ENCODE measurements around the gene BPI. TPM values are rescaled to one million over a fixed set of nuclear protein-coding genes. Genes with fewer than 3 reads are reported as not detected.
"Not testable (repeated sequence)": the region's sequence is repeated elsewhere in the genome, so short reads cannot be mapped to it uniquely, and the experiment has no call there.

The BPI gene
- total RNA-seq, 1 donor from 2014 or later: not detected

DNA sequence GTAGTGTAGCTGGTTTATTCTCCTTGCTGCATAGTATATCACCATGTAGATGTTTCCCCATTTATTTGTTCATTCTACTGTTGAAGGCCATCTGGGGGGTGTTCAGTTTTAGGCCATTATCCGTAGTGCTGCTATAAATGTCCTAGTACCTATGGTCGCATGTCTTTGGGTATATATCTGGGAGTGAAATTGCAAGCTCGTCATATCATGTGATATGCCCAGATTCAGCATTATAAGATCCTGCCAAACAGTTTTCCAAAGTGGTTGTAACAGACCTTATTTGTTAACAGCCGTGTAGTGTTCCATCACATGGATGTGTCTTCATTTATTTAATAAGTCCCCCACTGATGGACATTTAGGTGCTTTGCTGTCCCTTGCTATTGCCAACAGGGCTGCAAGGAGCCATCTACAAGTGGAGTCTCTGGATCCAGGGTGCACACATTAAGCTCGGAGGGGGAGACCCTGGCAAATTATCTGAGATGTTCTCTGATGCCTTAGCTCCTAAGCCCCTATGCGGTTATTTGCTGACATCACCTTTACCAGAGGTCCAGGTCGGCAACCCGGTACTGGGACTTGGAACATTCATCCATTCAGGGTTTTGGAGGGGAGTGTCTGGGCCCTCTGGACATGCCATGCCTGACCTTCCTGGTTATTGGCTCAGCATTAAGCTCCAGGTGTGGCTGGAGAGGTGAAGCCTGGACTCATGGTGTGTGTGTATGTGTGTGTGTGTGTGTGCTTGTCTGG is 59.2 kb downstream of the BPI start:
- no peak for DNase-seq (ENCODE audit: low read depth)

DNA sequence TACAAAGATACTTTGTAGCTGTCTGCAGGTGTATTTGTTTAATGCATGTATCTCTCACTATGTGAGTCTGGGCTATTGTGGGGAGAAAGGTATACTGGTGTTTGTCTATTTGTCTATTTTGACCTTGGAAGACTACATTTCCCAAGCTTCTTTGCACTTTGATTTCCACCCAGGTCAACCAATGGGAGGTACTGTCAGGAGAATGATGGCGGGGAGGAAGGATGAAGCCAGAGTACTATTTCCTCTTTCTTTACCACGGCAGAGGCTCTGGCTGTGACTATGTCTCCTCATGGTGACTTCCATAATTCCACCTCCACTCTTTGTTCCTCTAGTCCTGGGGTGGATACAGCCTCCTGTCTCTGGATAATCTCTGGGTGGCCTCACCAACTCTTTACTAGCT is 65.4 kb downstream of the BPI start:
- DNase-seq (ENCODE audit: low read depth): no peak

DNA sequence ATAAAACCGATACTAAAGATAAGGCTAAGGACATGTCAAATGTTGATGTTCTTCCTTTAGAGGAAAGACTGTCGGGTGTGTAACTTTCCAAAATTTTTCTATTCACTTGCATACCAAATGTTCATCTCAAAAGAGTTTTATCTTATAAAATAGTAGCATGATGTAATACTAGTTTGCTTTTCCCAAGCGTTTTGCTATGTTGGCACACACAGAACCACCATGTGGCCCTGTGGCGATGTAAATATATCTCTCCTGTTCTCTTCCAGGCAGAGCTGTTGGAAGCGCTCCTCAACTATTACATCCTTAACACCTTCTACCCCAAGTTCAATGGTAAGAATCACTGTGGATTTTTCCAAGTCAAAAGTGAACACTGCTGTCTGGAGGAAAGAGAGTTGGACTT is 68.8 kb downstream of the BPI start:
- no peak for DNase-seq (ENCODE audit: low read depth)

GRCh38 chr20:38373231-38373867 is 69.4 kb downstream of the BPI start:
- no peak for DNase-seq (ENCODE audit: low read depth)

DNA sequence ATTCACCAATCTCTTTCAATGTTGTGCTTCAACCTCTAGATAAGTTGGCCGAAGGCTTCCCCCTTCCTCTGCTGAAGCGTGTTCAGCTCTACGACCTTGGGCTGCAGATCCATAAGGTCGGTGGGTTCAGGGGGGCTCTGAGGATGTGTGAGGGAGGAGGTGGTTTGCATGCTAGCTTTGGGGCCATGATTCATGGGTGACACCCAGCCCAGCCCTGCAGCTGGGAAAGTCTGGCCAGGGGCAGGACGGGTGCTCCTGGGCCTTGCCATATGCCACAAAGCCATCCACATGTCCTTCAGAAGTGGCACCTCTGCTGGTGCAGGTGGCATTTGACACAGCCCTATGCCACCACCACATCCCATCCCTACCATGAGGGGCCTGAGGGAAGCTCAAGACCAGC is 69.9 kb downstream of the BPI start:
- no peak for DNase-seq (ENCODE audit: low read depth)

GRCh38 chr20:38377039-38377685 is 73.2 kb downstream of the BPI start:
- DNase-seq (ENCODE audit: low read depth): no peak

DNA sequence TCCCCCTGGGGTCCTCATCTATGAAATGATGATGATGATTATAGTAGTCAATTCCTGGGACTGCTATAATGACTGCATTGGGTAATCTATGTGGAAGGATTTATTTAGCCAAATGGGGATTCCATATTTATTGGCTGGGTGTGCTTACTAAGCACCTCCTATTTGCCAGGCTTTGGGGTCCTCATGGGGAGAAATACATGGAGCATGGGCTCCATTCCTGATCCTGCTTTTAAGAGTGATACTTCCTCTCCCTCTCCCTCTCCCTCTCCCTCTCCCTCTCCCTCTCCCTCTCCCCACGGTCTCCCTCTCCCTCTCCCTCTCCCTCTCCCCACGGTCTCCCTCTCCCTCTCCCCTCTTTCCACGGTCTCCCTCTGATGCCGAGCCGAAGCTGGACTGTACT is 73.9 kb downstream of the BPI start:
- not testable (repeated sequence) for DNase-seq (ENCODE audit: low read depth)

DNA sequence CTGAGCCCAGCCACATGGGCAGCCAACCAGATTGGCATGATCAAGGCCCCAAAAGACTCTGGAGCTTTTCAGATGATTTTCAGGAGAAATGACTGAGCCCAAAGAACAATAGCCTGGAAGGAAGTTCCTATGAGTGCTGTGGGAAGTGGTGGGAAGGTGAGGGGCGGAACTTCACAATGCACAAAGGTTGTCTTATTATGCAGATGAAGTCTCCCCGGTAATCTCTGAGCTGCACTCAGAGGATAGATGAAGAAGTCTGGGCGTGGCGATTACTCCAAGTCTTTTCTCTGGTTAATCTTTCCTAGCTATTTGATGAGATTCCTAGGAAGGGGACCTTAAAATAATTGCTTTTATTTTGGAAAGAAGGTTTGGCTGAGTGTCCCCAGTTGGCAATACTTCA is 79.2 kb downstream of the BPI start:
- no peak for DNase-seq (ENCODE audit: low read depth)

DNA sequence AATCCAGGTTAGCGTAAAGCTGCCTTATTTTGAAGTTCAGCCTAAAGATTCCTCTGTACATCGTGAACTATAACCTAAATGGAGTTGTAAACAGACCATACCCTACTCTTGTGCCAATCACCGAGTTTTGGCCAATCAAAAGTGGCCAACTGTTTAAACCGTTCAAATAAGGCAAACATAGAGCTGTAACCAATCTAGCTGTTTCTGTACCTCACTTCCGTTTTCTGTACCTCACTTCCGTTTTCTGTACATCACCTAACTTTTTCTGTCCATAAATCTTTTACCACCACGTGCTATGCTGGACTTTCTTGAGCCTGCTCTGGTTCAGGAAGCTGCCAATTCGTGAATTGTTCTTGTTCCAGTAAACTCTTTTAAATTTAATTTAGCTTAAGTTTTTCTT is 82.0 kb downstream of the BPI start:
- DNase-seq (ENCODE audit: low read depth): no peak

DNA sequence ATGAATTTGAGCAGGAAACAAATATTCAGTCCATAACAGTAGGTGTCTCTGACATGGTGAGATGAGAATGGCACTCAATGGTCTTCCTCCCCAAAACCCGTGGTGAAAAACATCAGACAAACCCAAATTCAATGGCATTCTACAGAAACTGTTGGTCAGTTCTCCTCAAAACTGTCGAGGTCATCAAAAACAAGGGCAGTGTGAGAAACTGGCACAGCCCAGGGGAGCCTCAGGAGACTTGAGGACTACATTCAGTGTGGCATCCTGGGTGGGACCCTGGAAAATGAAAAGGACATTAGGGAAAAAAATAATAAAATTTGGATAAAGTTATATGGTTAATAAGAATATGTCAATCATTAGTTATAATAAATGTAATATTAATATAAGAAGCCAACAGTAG is 82.9 kb downstream of the BPI start:
- no peak for DNase-seq (ENCODE audit: low read depth)

Other genes starting within 250 kb of the BPI start
- 141 and 245 TPM in 2 replicates for gene TGM2, start 138.9 kb upstream of the BPI start, total RNA-seq
- under 0.01 TPM in 1 of 2 replicates, not detected in the other for gene KIAA1755, start 43.4 kb upstream of the BPI start, total RNA-seq
- gene LBP, start 42.3 kb downstream of the BPI start, total RNA-seq: 0.35 and 12.6 TPM in 2 replicates
- gene SNHG17, start 131.2 kb downstream of the BPI start, total RNA-seq: 8.0 and 9.3 TPM in 2 replicates
- 23.3 and 48.4 TPM in 2 replicates for gene RALGAPB, start 168.7 kb downstream of the BPI start, total RNA-seq